Stimulated activated naive B cell treated with anti-CD40 and anti-IgM and Interleukin-4, amounts not matched to agents 10 μg/mL and 1 μg/mL and 100 μg/mL, for 72 hours (primary cell): ENCODE results near the gene APOLD1.
"Not testable (repeated sequence)": the region's sequence is repeated elsewhere in the genome, so short reads cannot be mapped to it uniquely, and the experiment has no call there.

Source experiments
- ATAC-seq, 2 donors: fragments of 150-1000 bp; cut with Tn5 transposase; replicated peaks; 2 replicates each; pipeline ENCODE4 v1.10.0; 2021; ENCODE audit warnings: moderate library complexity in 1 of 2
- DNase-seq: peaks from one replicate; pipeline ENCODE4 v3.0.0; 2021
- H3K27ac Mint-ChIP-seq: one replicate; pipeline ENCODE4 v1.8.0; 2022; ENCODE audit warnings: mild to moderate bottlenecking, mixed read lengths
- H3K27me3 Mint-ChIP-seq, 2 donors: one replicate each; pipeline ENCODE4 v1.8.0; 2022; ENCODE audit warnings: mixed read lengths in 2 of 2
- H3K36me3 Mint-ChIP-seq, 2 donors: one replicate each; pipeline ENCODE4 v1.8.0; 2022; ENCODE audit warnings: mixed read lengths in 2 of 2, mild to moderate bottlenecking in 1 of 2
- H3K4me1 Mint-ChIP-seq, 2 donors: one replicate each; pipeline ENCODE4 v1.8.0; 2022; ENCODE audit warnings: mixed read lengths in 2 of 2, mild to moderate bottlenecking in 1 of 2
- H3K4me3 Mint-ChIP-seq, 2 donors: one replicate each; pipeline ENCODE4 v1.8.0; 2022; ENCODE audit warnings: mild to moderate bottlenecking in 2 of 2, mixed read lengths in 2 of 2, moderate library complexity in 1 of 2
- H3K9me3 Mint-ChIP-seq, 2 donors: one replicate each; pipeline ENCODE4 v1.8.0; 2022; ENCODE audit warnings: mixed read lengths in 2 of 2, mild to moderate bottlenecking in 1 of 2

APOLD1 gene

GRCh38 chr12:12807970-12808702 is 22.7 kb downstream of the APOLD1 start:
- Mint-ChIP-seq H3K9me3 (no peaks in the 10 kb centered on the region), H3K4me1 (peaks cover 34 to 58% of the 10 kb centered on the region in 2 donors), H3K36me3 (no peaks in the 10 kb centered on the region), H3K4me3 (peak overlapping the region; percentile 69 to 76), H3K27me3 (no peaks in the 10 kb centered on the region), H3K27ac (peak overlapping the region; percentile 88)
- DNase-seq, result peak; percentile 71
- ATAC-seq, result peak; percentile 88 to 90

GRCh38 chr12:12810553-12811021 is 25.1 kb downstream of the APOLD1 start:
- ATAC-seq (no peak), DNase-seq (no peak)
- Mint-ChIP-seq H3K27me3 (no peaks in the 10 kb centered on the region), H3K4me1 (peaks cover 35 to 64% of the 10 kb centered on the region in 2 donors), H3K4me3 (no peak overlapping the region), H3K27ac (no peak overlapping the region), H3K9me3 (no peaks in the 10 kb centered on the region), H3K36me3 (peaks cover 11 to 12% of the 10 kb centered on the region in 2 donors)

- no peak overlapping the region for H3K27ac Mint-ChIP-seq
Measured at GRCh38 chr12:12811343-12811742, 25.9 kb downstream of the APOLD1 start.

GRCh38 chr12:12812174-12812573 is 26.7 kb downstream of the APOLD1 start:
- no peak for DNase-seq
- peaks cover 23% of the 10 kb centered on the region in 2 donors for H3K36me3 Mint-ChIP-seq
- H3K27me3 Mint-ChIP-seq, result no peaks in the 10 kb centered on the region
- no peak for ATAC-seq
- peaks cover 37 to 63% of the 10 kb centered on the region in 2 donors for H3K4me1 Mint-ChIP-seq
- no peaks in the 10 kb centered on the region for H3K9me3 Mint-ChIP-seq
- no peak overlapping the region for H3K4me3 Mint-ChIP-seq
- no peak overlapping the region for H3K27ac Mint-ChIP-seq

More at GRCh38 chr12:12811343-12811742, 25.9 kb downstream of the APOLD1 start:
- Mint-ChIP-seq H3K4me1 (peaks cover 37 to 65% of the 10 kb centered on the region in 2 donors), H3K9me3 (no peaks in the 10 kb centered on the region), H3K36me3 (peaks cover 18 to 19% of the 10 kb centered on the region in 2 donors), H3K27me3 (no peaks in the 10 kb centered on the region), H3K4me3 (no peak overlapping the region)
- no peak for ATAC-seq
- DNase-seq, result no peak

GRCh38 chr12:12812618-12813119 is 27.2 kb downstream of the APOLD1 start:
- Mint-ChIP-seq H3K36me3 (peaks cover 23% of the 10 kb centered on the region in 2 donors), H3K9me3 (no peaks in the 10 kb centered on the region), H3K4me1 (peaks cover 35 to 59% of the 10 kb centered on the region in 2 donors), H3K4me3 (peak overlapping the region in 1 of 2 donors; percentile 99), H3K27me3 (no peaks in the 10 kb centered on the region), H3K27ac (no peak overlapping the region)
- ATAC-seq, result no peak
- no peak for DNase-seq

GRCh38 chr12:12813120-12814101 is 28.0 kb downstream of the APOLD1 start, which contains the start of gene DDX47:
TSS of gene DDX47 (plus strand) at chr12:12813346. CDS start at chr12:12813368, 22 bp downstream.
- H3K4me3 Mint-ChIP-seq, result peak within 1 kb of the TSS; percentile 87 to 99
- H3K36me3 Mint-ChIP-seq, result peaks cover 24 to 28% of the 10 kb centered on the region in 2 donors
- H3K4me1 Mint-ChIP-seq, result peaks cover 30 to 57% of the 10 kb centered on the region in 2 donors
- no peaks in the 10 kb centered on the region for H3K9me3 Mint-ChIP-seq
- peak; percentile 86 to 90 for ATAC-seq
- H3K27me3 Mint-ChIP-seq, result no peaks in the 10 kb centered on the region
- peak; percentile 92 for DNase-seq
- H3K27ac Mint-ChIP-seq, result peak within 1 kb of the TSS; percentile 95

- H3K27ac Mint-ChIP-seq, result no peak overlapping the region
- H3K27me3 Mint-ChIP-seq, result no peaks in the 10 kb centered on the region
- H3K4me1 Mint-ChIP-seq, result peaks cover 32 to 72% of the 10 kb centered on the region in 2 donors
- DNase-seq, result no peak
- H3K36me3 Mint-ChIP-seq, result peaks cover 44 to 61% of the 10 kb centered on the region in 2 donors
- no peaks in the 10 kb centered on the region for H3K9me3 Mint-ChIP-seq
- H3K4me3 Mint-ChIP-seq, result no peak overlapping the region
- no peak for ATAC-seq
Measured at GRCh38 chr12:12817616-12818015, 32.2 kb downstream of the APOLD1 start.

GRCh38 chr12:12818701-12819100 is 33.2 kb downstream of the APOLD1 start:
- Mint-ChIP-seq H3K9me3 (no peaks in the 10 kb centered on the region), H3K4me3 (peak overlapping the region in 1 of 2 donors; percentile 18), H3K4me1 (peaks cover 29 to 62% of the 10 kb centered on the region in 2 donors), H3K27ac (no peak overlapping the region), H3K27me3 (no peaks in the 10 kb centered on the region), H3K36me3 (peaks cover 46 to 68% of the 10 kb centered on the region in 2 donors)
- DNase-seq, result no peak
- no peak for ATAC-seq

GRCh38 chr12:12819221-12819620 is 33.8 kb downstream of the APOLD1 start:
- H3K4me1 Mint-ChIP-seq, result peaks cover 26 to 57% of the 10 kb centered on the region in 2 donors
- H3K4me3 Mint-ChIP-seq, result no peak overlapping the region
- no peaks in the 10 kb centered on the region for H3K9me3 Mint-ChIP-seq
- DNase-seq (no peak), ATAC-seq (no peak)
- no peak overlapping the region for H3K27ac Mint-ChIP-seq
- H3K36me3 Mint-ChIP-seq, result peaks cover 46 to 69% of the 10 kb centered on the region in 2 donors
- no peaks in the 10 kb centered on the region for H3K27me3 Mint-ChIP-seq

GRCh38 chr12:12819752-12820311 is 34.4 kb downstream of the APOLD1 start:
- no peaks in the 10 kb centered on the region for H3K27me3 Mint-ChIP-seq
- DNase-seq (no peak), ATAC-seq (no peak)
- peaks cover 25 to 50% of the 10 kb centered on the region in 2 donors for H3K4me1 Mint-ChIP-seq
- H3K36me3 Mint-ChIP-seq, result peaks cover 41 to 69% of the 10 kb centered on the region in 2 donors
- no peak overlapping the region for H3K27ac Mint-ChIP-seq
- H3K4me3 Mint-ChIP-seq, result no peak overlapping the region
- no peaks in the 10 kb centered on the region for H3K9me3 Mint-ChIP-seq

GRCh38 chr12:12820376-12820775 is 34.9 kb downstream of the APOLD1 start:
- not testable (repeated sequence) for ATAC-seq, H3K9me3 Mint-ChIP-seq, H3K27ac Mint-ChIP-seq, DNase-seq, H3K4me3 Mint-ChIP-seq, H3K27me3 Mint-ChIP-seq
- Mint-ChIP-seq H3K36me3 (peaks cover 42 to 68% of the 10 kb centered on the region in 2 donors), H3K4me1 (peaks cover 23 to 46% of the 10 kb centered on the region in 2 donors)

- H3K27ac Mint-ChIP-seq, result no peak overlapping the region
- no peaks in the 10 kb centered on the region for H3K27me3 Mint-ChIP-seq
- H3K4me1 Mint-ChIP-seq, result peaks cover 10 to 31% of the 10 kb centered on the region in 2 donors
- no peak overlapping the region for H3K4me3 Mint-ChIP-seq
- no peaks in the 10 kb centered on the region for H3K9me3 Mint-ChIP-seq
- peaks cover 31 to 57% of the 10 kb centered on the region in 2 donors for H3K36me3 Mint-ChIP-seq
- ATAC-seq (no peak), DNase-seq (no peak)
Measured at GRCh38 chr12:12821975-12822374, 36.5 kb downstream of the APOLD1 start.

- Mint-ChIP-seq H3K4me3 (no peak overlapping the region), H3K9me3 (no peaks in the 10 kb centered on the region), H3K4me1 (peaks cover 10 to 31% of the 10 kb centered on the region in 2 donors), H3K27me3 (no peaks in the 10 kb centered on the region), H3K27ac (no peak overlapping the region), H3K36me3 (peaks cover 30 to 64% of the 10 kb centered on the region in 2 donors)
- ATAC-seq, result no peak
- no peak for DNase-seq
Measured at GRCh38 chr12:12822886-12823285, 37.4 kb downstream of the APOLD1 start.

GRCh38 chr12:12823300-12823699 is 37.8 kb downstream of the APOLD1 start:
- Mint-ChIP-seq H3K27me3 (no peaks in the 10 kb centered on the region), H3K36me3 (peaks cover 28 to 65% of the 10 kb centered on the region in 2 donors), H3K4me3 (no peak overlapping the region), H3K4me1 (peaks cover 10 to 27% of the 10 kb centered on the region in 2 donors), H3K27ac (no peak overlapping the region), H3K9me3 (no peaks in the 10 kb centered on the region)
- DNase-seq, result no peak
- ATAC-seq, result no peak
